ENCODE measurements around the gene STIMATE. TPM values are rescaled to one million over a fixed set of nuclear protein-coding genes. Genes with fewer than 3 reads are reported as not detected.
A peak's percentile ranks its signal among the peaks of the same experiment; 100 is the strongest.

Gene STIMATE
- total and polyA plus RNA-seq, 9 of the 15 experiments (the other 6 are each of a cell fraction or from before 2014, with no cell fraction given) = 0.14 to 7.7 (median 4.9) TPM

- intact Hi-C loops (cut with micrococcal nuclease) = no loop called here
- FAIRE-seq (no peak), ATAC-seq (peak; percentile 72), DNase-seq (ENCODE audit: extremely low read depth in 1 of 4, low spot score in 3 of 4) (peak; percentile 17 to 22 (median 18))
- Histone ChIP-seq H3K9ac (ENCODE audit: insufficient read depth in 1 of 2, low read depth in 2 of 2, low read length in 2 of 2) (peak overlapping the region in 1 of 2 experiments; percentile 12; a peak in 1 of 4 replicates), H4K20me1 (replicated peaks; ENCODE audit: control insufficient read depth, insufficient read depth, low read length) (no peaks in the 10 kb centered on the region), H3K9me3 (replicated peaks; ENCODE audit: control insufficient read depth, insufficient read depth, low read depth, low read length) (no peaks in the 10 kb centered on the region), H3K4me1 (replicated peaks in 1 of 2; ENCODE audit: control insufficient read depth in 2 of 2, insufficient read depth in 2 of 2, low read length in 2 of 2) (peaks cover 10 to 38% of the 10 kb centered on the region in 2 experiments), H3K27ac (ENCODE audit: extremely low read depth, low read depth, low read length) (peak overlapping the region; percentile 38; the same call in 2 of the 3 replicates), H3K4me2 (ENCODE audit: insufficient read depth, low read length) (peak overlapping the region; percentile 52; the same call in 1 of the 2 replicates), H3K4me3 (no peak overlapping the region), H3K27me3 (ENCODE audit: control insufficient read depth in 2 of 2, insufficient read depth in 2 of 2, low read length in 2 of 2) (no peaks in the 10 kb centered on the region), H3K36me3 (ENCODE audit: control insufficient read depth, insufficient read depth, low read length) (no peaks in the 10 kb centered on the region), H3K79me2 (ENCODE audit: control insufficient read depth, insufficient read depth, low read length) (no peaks in the 10 kb centered on the region), H3K9me1 (ENCODE audit: control insufficient read depth, insufficient read depth, low read length) (no peaks in the 10 kb centered on the region), H2AFZ (ENCODE audit: low read depth, low read length) (no peak overlapping the region)
- no TSS peak for BruUV-seq (replicated peaks)
- in situ Hi-C loops (cut with MboI) = no loop called here
- WGBS (ENCODE audit: insufficient coverage, low coverage, missing lambda C conversion rate) = 49% methylated on average over 8 of the region's 8 CpGs
- CTCF ChIA-PET (ENCODE audit: low intra/inter-chr PET ratio) = no interaction called here
- POLR2A ChIA-PET = interaction anchor here (1.0 to 1.4 kb wide), 2 partner anchors 16 to 20 kb away, joined by 4 read pairs; no protein-coding TSS in a partner anchor
- TF ChIP-seq RBM34 (IDR thresholded peaks at IDR 0.05; ENCODE audit: borderline replicate concordance, insufficient read depth, low read length) (no peak), DIDO1 (tag; IDR thresholded peaks at IDR 0.05; ENCODE audit: low read depth) (no peak), ZNF778 (CRISPR knock-in tag; IDR thresholded peaks at IDR 0.05) (no peak), HNRNPK (IDR thresholded peaks at IDR 0.05; ENCODE audit: low read depth, low read length, poor library complexity, severe bottlenecking) (no peak), ZBTB5 (IDR thresholded peaks at IDR 0.05) (no peak), GATA2 (CRISPR knock-in tag; IDR thresholded peaks at IDR 0.05) (no peak), ZNF277 (CRISPR knock-in tag; IDR thresholded peaks at IDR 0.05; ENCODE audit: borderline replicate concordance) (no peak), BCLAF1 (IDR thresholded peaks at IDR 0.05; ENCODE audit: borderline replicate concordance in 1 of 2, control insufficient read depth in 1 of 2, low read depth in 2 of 2, low read length in 1 of 2) (no peak), CTCF (IDR thresholded peaks at IDR 0.05 in 2 of 3, conservative IDR thresholded peaks at IDR 0.05 in 1 of 3; ENCODE audit: insufficient read depth in 2 of 3, low read depth in 1 of 3, low read length in 3 of 3) (no peak), SAP30 (IDR thresholded peaks at IDR 0.05; ENCODE audit: borderline replicate concordance, insufficient read depth, low read depth, low read length, poor library complexity, severe bottlenecking) (no peak)
Measured at GRCh38 chr3:52873433-52874159, 23.8 kb downstream of the STIMATE start.

Data from K562 (cell line).